Testis (tissue), 2 donors: Measurements from ENCODE around the gene SH3GL3.

Experiments
- POLR2A ChIP-seq: fragments of 450-650 bp; IDR thresholded peaks from one replicate; pipeline ENCODE4 v1.6.1; 2017; ENCODE audit warnings: antibody characterized with exemption, mild to moderate bottlenecking, moderate library complexity
- TF ChIP-seq, protein P1 (sequence below), 3 experiments: fragments of 450-650 bp in 2 of 3; fragments of 200-600 bp in 1 of 3; sonication (generic) in 1 of 3; IDR thresholded peaks; one replicate each; pipeline ENCODE4 v1.5.1; 2016 to 2019; ENCODE audit warnings: antibody characterized with exemption in 3 of 3, mild to moderate bottlenecking in 2 of 3, moderate library complexity in 1 of 3

DNA sequence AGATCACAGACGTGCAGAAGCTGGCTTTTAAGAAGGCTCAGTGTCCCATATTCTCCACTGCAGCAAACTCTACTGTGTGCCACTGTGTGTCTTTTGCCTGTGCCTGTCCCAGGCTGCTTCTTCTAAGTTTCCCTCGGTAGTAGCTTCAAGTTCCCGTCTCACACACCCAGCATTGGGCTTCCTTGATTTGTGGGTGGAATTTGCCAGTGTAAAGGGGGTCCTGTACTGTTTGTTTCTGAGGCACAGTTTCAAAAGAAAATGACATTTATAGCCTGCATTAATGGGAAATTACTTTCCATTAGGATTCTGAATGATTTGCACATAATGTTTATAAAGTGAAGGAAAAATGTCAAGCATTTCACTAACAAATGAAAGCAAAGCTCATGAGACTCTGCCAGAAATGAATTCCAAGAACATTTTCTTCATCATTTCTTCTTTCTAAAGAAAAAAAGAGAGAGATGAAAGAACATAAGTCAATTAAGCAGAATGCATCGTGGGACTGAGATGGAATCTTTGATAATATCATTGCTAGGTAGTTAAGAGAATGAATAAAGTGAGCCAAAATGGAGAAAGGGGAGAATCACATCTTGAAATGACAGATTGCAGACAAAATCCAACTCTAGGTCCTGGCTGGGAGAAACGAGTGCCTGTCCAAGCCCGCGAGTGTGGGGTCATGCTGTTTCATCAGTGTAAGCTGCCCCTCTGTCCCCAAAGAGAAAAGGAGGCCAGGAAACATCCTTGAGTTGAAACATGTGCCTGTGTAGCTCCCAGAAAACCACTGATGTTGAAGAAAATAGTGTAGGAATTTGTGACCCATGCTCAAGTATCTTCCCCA is 158.2 kb downstream of the SH3GL3 start:
- TF ChIP-seq, protein P1, sequence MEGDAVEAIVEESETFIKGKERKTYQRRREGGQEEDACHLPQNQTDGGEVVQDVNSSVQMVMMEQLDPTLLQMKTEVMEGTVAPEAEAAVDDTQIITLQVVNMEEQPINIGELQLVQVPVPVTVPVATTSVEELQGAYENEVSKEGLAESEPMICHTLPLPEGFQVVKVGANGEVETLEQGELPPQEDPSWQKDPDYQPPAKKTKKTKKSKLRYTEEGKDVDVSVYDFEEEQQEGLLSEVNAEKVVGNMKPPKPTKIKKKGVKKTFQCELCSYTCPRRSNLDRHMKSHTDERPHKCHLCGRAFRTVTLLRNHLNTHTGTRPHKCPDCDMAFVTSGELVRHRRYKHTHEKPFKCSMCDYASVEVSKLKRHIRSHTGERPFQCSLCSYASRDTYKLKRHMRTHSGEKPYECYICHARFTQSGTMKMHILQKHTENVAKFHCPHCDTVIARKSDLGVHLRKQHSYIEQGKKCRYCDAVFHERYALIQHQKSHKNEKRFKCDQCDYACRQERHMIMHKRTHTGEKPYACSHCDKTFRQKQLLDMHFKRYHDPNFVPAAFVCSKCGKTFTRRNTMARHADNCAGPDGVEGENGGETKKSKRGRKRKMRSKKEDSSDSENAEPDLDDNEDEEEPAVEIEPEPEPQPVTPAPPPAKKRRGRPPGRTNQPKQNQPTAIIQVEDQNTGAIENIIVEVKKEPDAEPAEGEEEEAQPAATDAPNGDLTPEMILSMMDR (IDR thresholded peaks at IDR 0.05): no peak
- no peak for TF ChIP-seq POLR2A
